HepG2 (cell line): ENCODE data around the gene FLVCR1. TPM values are rescaled to one million over a fixed set of nuclear protein-coding genes. Genes with fewer than 3 reads are reported as not detected.

ENCODE experiments used
- ATAC-seq: fragments of 200-7000 bp; cut with Tn5 transposase; 3 replicates; pipeline ENCODE4 v1.9.1; 2020; ENCODE audit warnings: mild to moderate bottlenecking, moderate library complexity
- BruUV-seq: library from RNA; stranded (reverse); fragments of 400-500 nt; replicated peaks from 2 replicates; lab custom pipeline; 2021; lab: Mats Ljungman, UMichigan
- CTCF ChIA-PET: fragments of 300-600 bp; formaldehyde crosslinking; extraction: SDS; loops from one replicate; lab custom pipeline; 2021; ENCODE audit warnings: low total read pairs, inconsistent platforms, low intra/inter-chr PET ratio; lab: Yijun Ruan, JAX
- POLR2A ChIA-PET: fragments of 350-600 bp; sonication (Branson Sonifier 250); formaldehyde crosslinking; loops from one replicate; lab custom pipeline; 2020; ENCODE audit warnings: antibody characterized with exemption, inconsistent platforms; lab: Yijun Ruan, JAX
- DNase-seq: peaks from one replicate; pipeline ENCODE4 v3.0.0-alpha.2; 2015; ENCODE audit warnings: low spot score
- FAIRE-seq: peaks from 3 replicates; lab custom pipeline; 2011; peaks lifted over from hg19 to GRCh38; lab: Jason Lieb, UNC
- H2AFZ ChIP-seq: one replicate; pipeline ENCODE4 v1.6.1; 2011; ENCODE audit warnings: low read length, inconsistent platforms
- H3K27ac ChIP-seq: fragments of 300-600 bp; 3 replicates; pipeline ENCODE4 v1.8.0; 2011; ENCODE audit warnings: mixed run types, mild to moderate bottlenecking, mixed read lengths, low read length, inconsistent platforms; ENCODE audit not compliant: insufficient read depth; ENCODE audit errors: extremely low read length
- H3K27me3 ChIP-seq, 2 experiments: fragments of 200-600 bp in 1 of 2; 2 replicates in 1 of 2; 3 replicates in 1 of 2; pipeline versions ENCODE4 v1.6.0 to v1.8.0; 2011; ENCODE audit warnings: low read length in 2 of 2, mild to moderate bottlenecking in 2 of 2, moderate library complexity in 2 of 2, inconsistent platforms in 1 of 2; ENCODE audit not compliant: insufficient read depth in 2 of 2, control insufficient read depth in 1 of 2
- H3K36me3 ChIP-seq, 2 experiments: fragments of 200-600 bp in 1 of 2; replicated peaks in 1 of 2; 2 replicates in 1 of 2; 3 replicates in 1 of 2; pipeline versions ENCODE4 v1.5.1 to v1.8.0; 2011; ENCODE audit warnings: low read length in 2 of 2, inconsistent platforms in 1 of 2; ENCODE audit not compliant: insufficient read depth in 2 of 2, control insufficient read depth in 1 of 2
- H3K4me1 ChIP-seq: 2 replicates; pipeline ENCODE4 v1.5.1; 2012; ENCODE audit warnings: low read length, inconsistent platforms; ENCODE audit not compliant: insufficient read depth
- H3K4me2 ChIP-seq: 2 replicates; pipeline ENCODE4 v1.6.0; 2011; ENCODE audit warnings: low read depth, low read length, inconsistent platforms
- H3K4me3 ChIP-seq, 3 experiments: fragments of 200-600 bp in 1 of 3; sonication (generic), shearing (Covaris generic) in 1 of 3; replicated peaks in 1 of 3; 2 replicates each; pipeline ENCODE4 v1.5.1; 2011 to 2016; ENCODE audit warnings: low read length in 3 of 3, inconsistent platforms in 2 of 3, low read depth in 2 of 3, mild to moderate bottlenecking in 2 of 3, control low read depth in 1 of 3, mixed read lengths in 1 of 3; ENCODE audit not compliant: insufficient read depth in 1 of 3
- H3K79me2 ChIP-seq: one replicate; pipeline ENCODE4 v1.6.1; 2011; ENCODE audit warnings: low read length, inconsistent platforms; ENCODE audit not compliant: insufficient read depth
- H3K9ac ChIP-seq: 2 replicates; pipeline ENCODE4 v1.6.0; 2011; ENCODE audit warnings: mild to moderate bottlenecking, low read depth, low read length, inconsistent platforms; ENCODE audit not compliant: insufficient read depth
- H3K9me3 ChIP-seq: 2 replicates; pipeline ENCODE4 v1.5.1; 2012; ENCODE audit warnings: mild to moderate bottlenecking, low read length
- H4K20me1 ChIP-seq: 2 replicates; pipeline ENCODE4 v1.6.0; 2011; ENCODE audit warnings: inconsistent platforms, mild to moderate bottlenecking, low read length, moderate library complexity; ENCODE audit not compliant: insufficient read depth
- MNT ChIP-seq: fragments of 450-650 bp; IDR thresholded peaks from 2 replicates; pipeline ENCODE4 v1.6.1; 2016
- ZNF34 ChIP-seq: sonication (generic); formaldehyde crosslinking; IDR thresholded peaks from 2 replicates; pipeline ENCODE4 v1.4.0; 2020; ENCODE audit warnings: mild to moderate bottlenecking, missing genetic modification reagents, borderline replicate concordance
- ZNF350 ChIP-seq: sonication (generic); formaldehyde crosslinking; IDR thresholded peaks from 2 replicates; pipeline ENCODE4 v1.4.0; 2020; ENCODE audit warnings: mild to moderate bottlenecking, low read depth, missing genetic modification reagents, borderline replicate concordance
- WGBS: methylation state at CpG from one replicate; pipeline ENCODE4 v1.1.6; 2017; ENCODE audit warnings: low lambda C conversion rate; 5-methylcytosine and 5-hydroxymethylcytosine counted together
- in situ Hi-C: cut with HindIII; loops from 2 replicates; pipeline ENCODE4 v1.10.0; 2017; ENCODE audit warnings: low pct_unique_long_range_greater_than_20kb; ENCODE audit not compliant: extremely low pct_ligation_motif_present
- intact Hi-C: fragments of 100-400 bp; cut with micrococcal nuclease; formaldehyde crosslinking; loops from one replicate; pipeline ENCODE4 v1.10.0; 2022; ENCODE audit not compliant: unreplicated experiment
- polyA plus RNA-seq, 8 experiments: library from polyadenylated mRNA; depleted of rRNA in 3 of 8; stranded (reverse) in 7 of 8; unstranded in 1 of 8; fragments of >200 nt; fragmentation: Illumina TruSeq in 4 of 8; extraction: Trizol in 4 of 8; gene quantifications; 2 replicates each; pipeline versions ENCODE4 v1.2.1 to v1.2.3, GENCODE V29; 2011 to 2016; ENCODE audit warnings: low read depth in 4 of 8, missing spikeins in 1 of 8, mixed read lengths in 1 of 8; ENCODE audit not compliant: insufficient read depth in 1 of 8
- total RNA-seq, 5 experiments: library from RNA; depleted of rRNA; stranded (reverse); fragments of >200 nt; fragmentation: Illumina TruSeq; extraction: Trizol; gene quantifications; 2 replicates each; pipeline ENCODE4 v1.2.3, GENCODE V29; 2016; ENCODE audit warnings: low read depth in 1 of 5
- TF ChIP-seq, protein P1 (sequence below): sonication (generic); formaldehyde crosslinking; IDR thresholded peaks from 2 replicates; pipeline ENCODE4 v1.4.0; 2020; ENCODE audit warnings: missing genetic modification reagents

FLVCR1 gene
- total and polyA plus RNA-seq, 2 of the 13 experiments (the other 11 are each of a cell fraction or from before 2014, with no cell fraction given): 14.8 to 39.8 TPM

- Histone ChIP-seq H3K27ac (no peak overlapping the region), H3K4me3 (no peak overlapping the region), H3K4me2 (no peak overlapping the region), H3K27me3 (peaks cover 0 to 16% of the 10 kb centered on the region in 2 experiments; a peak in 1 of 5 replicates), H3K4me1 (peaks cover 43% of the 10 kb centered on the region), H3K79me2 (no peaks in the 10 kb centered on the region), H2AFZ (no peak overlapping the region), H4K20me1 (no peaks in the 10 kb centered on the region), H3K9ac (no peak overlapping the region), H3K36me3 (no peaks in the 10 kb centered on the region), H3K9me3 (no peaks in the 10 kb centered on the region)
- TF ChIP-seq ZNF350 (CRISPR knock-in tag): no peak
- no peak for TF ChIP-seq ZNF34 (CRISPR knock-in tag)
- CTCF ChIA-PET: no interaction called here
- POLR2A ChIA-PET: no interaction called here
- DNase-seq (no peak), FAIRE-seq (no peak), ATAC-seq (no peak)
- WGBS: 12% methylated on average over 2 of the region's 2 CpGs
- in situ Hi-C loops (no loop called here), intact Hi-C loops (loop anchor here (10.0 kb wide), 1 partner anchor 104 kb away; no protein-coding TSS in a partner anchor)
- BruUV-seq: no TSS peak
Observed at GRCh38 chr1:212918824-212919223, 60.7 kb downstream of the FLVCR1 start.

DNA sequence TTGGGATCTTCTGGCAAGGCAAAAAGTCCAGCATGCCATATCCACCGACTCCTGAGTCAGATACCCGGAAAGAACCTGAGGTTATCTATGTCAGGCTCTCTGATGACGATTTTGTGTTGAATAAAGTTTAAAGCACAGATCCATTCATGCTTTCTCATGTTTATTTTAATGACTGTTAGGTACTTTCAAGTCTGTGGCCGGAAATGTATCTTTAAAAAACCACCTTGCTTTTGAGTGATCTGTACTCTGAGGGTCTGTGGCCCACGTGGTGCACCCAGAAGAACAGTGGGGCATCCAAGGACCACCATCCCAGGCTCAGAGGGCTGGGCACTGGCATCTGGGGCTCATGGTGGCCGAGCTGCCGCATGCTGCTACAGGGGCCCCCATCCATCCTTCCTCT is 62.2 kb downstream of the FLVCR1 start:
- FAIRE-seq: no peak

More for the DNA sequence above, 62.2 kb downstream of the FLVCR1 start:
- peaks cover 0 to 16% of the 10 kb centered on the region in 2 experiments; a peak in 1 of 5 replicates for H3K27me3 ChIP-seq
- no peaks in the 10 kb centered on the region for H3K36me3 ChIP-seq
- H3K9me3 ChIP-seq: no peaks in the 10 kb centered on the region
- H3K79me2 ChIP-seq: no peaks in the 10 kb centered on the region
- no peak for ATAC-seq
- no peaks in the 10 kb centered on the region for H4K20me1 ChIP-seq
- H3K4me3 ChIP-seq: no peak overlapping the region
- WGBS: 9% methylated on average over 7 of the region's 7 CpGs
- TF ChIP-seq MNT: peak; percentile 7; the same call in 1 of the 2 replicates
- TF ChIP-seq, protein P1, sequence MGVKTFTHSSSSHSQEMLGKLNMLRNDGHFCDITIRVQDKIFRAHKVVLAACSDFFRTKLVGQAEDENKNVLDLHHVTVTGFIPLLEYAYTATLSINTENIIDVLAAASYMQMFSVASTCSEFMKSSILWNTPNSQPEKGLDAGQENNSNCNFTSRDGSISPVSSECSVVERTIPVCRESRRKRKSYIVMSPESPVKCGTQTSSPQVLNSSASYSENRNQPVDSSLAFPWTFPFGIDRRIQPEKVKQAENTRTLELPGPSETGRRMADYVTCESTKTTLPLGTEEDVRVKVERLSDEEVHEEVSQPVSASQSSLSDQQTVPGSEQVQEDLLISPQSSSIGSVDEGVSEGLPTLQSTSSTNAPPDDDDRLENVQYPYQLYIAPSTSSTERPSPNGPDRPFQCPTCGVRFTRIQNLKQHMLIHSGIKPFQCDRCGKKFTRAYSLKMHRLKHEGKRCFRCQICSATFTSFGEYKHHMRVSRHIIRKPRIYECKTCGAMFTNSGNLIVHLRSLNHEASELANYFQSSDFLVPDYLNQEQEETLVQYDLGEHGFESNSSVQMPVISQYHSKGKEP (CRISPR knock-in tag): no peak
- TF ChIP-seq, all 625 proteins: peak for 1
- H3K27ac ChIP-seq: no peak overlapping the region
- no peak overlapping the region for H3K4me2 ChIP-seq
- no TSS peak for BruUV-seq
- intact Hi-C loops (loop anchor here (10.0 kb wide), 1 partner anchor 135 kb away; the partner anchor contains the start of gene RPS6KC1), in situ Hi-C loops (no loop called here)
- H2AFZ ChIP-seq: no peak overlapping the region
- ChIA-PET POLR2A (interaction anchor here (1.2 kb wide), 1 partner anchor 11 kb away, joined by 4 read pairs; no protein-coding TSS in a partner anchor), CTCF (no interaction called here)
- peaks cover 36% of the 10 kb centered on the region for H3K4me1 ChIP-seq
- H3K9ac ChIP-seq: no peak overlapping the region
- DNase-seq: no peak
